Dedifferentiated amniotic fluid mesenchymal stem cell (primary cell): ENCODE measurements around the gene PCDHA9.
"Not testable (repeated sequence)": the region's sequence is repeated elsewhere in the genome, so short reads cannot be mapped to it uniquely, and the experiment has no call there.

Source experiments
- DNase-seq: peaks from one replicate; pipeline ENCODE4 v3.0.0-alpha.2; 2016; ENCODE audit errors: extremely low spot score

Gene PCDHA9

DNA sequence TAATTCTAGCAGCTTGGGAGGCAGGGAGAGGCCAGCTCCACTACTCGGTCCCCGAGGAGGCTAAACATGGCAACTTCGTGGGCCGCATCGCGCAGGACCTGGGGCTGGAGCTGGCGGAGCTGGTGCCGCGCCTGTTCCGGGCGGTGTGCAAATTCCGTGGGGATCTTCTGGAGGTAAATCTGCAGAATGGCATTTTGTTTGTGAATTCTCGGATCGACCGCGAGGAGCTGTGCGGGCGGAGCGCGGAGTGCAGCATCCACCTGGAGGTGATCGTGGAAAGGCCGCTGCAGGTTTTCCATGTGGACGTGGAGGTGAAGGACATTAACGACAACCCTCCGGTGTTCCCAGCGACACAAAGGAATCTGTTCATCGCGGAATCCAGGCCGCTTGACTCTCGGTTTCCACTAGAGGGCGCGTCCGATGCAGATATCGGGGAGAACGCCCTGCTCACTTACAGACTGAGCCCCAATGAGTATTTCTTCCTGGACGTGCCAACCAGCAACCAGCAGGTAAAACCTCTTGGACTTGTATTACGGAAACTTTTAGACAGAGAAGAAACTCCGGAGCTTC lies 13.7 kb upstream of the PCDHA9 start:
- not testable (repeated sequence) for DNase-seq

DNA sequence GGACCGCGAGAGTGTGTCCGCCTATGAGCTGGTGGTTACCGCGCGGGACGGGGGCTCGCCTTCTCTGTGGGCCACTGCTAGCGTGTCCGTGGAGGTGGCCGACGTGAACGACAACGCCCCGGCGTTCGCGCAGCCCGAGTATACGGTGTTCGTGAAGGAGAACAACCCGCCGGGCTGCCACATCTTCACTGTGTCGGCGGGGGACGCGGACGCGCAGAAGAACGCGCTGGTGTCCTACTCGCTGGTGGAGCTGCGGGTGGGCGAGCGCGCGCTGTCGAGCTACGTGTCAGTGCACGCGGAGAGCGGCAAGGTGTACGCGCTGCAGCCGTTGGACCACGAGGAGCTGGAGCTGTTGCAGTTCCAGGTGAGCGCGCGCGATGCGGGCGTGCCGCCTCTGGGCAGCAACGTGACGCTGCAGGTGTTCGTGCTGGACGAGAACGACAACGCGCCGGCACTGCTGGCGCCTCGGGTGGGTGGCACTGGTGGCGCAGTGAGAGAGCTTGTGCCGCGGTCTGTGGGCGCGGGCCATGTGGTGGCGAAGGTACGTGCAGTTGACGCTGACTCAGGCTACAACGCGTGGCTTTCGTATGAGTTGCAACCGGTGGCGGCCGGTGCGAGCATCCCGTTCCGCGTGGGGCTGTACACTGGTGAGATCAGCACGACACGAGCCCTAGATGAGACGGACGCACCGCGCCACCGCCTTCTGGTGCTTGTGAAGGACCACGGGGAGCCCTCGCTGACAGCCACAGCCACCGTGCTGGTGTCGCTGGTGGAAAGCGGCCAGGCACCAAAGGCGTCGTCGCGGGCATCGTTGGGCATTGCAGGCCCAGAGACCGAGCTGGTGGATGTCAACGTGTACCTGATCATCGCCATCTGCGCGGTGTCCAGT lies 12.3 kb upstream of the PCDHA9 start:
- DNase-seq, result no peak

DNA sequence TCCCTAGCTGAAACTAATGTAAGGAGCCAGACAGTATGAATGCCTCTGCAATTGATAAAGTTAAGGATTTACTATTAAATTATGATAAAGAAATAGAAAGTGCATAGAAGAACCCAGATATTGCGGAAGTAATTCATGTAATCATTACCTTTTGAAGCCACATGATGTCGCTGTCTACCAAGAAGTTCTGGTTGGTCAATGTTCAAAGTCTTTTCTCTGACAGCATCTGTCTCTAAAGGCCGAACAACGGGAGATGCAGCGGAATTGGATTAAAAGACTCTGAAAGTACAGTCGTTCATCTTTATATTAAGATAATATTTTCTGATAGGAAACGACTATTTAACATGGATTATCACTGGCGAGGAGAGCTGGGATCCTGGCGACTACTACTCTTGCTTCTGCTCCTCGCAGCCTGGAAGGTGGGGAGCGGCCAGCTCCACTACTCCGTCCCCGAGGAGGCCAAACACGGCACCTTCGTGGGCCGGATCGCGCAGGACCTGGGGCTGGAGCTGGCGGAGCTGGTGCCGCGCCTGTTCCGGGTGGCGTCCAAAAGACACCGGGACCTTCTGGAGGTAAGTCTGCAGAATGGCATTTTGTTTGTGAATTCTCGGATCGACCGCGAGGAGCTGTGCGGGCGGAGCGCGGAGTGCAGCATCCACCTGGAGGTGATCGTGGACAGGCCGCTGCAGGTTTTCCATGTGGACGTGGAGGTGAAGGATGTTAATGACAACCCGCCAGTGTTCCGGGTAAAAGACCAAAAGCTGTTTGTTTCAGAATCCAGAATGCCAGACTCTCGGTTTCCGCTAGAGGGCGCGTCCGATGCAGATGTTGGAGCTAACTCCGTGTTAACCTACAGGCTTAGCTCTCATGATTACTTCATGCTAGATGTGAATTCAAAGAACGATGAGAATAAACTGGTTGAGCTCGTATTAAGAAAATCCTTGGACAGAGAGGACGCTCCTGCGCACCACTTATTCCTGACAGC lies 6.9 kb upstream of the PCDHA9 start, which contains the start of gene PCDHA8:
PCDHA8 (plus strand) TSS at position 210 of the 985 bp plus-strand sequence; CDS start at position 345, 135 bp downstream.
- no peak for DNase-seq

DNA sequence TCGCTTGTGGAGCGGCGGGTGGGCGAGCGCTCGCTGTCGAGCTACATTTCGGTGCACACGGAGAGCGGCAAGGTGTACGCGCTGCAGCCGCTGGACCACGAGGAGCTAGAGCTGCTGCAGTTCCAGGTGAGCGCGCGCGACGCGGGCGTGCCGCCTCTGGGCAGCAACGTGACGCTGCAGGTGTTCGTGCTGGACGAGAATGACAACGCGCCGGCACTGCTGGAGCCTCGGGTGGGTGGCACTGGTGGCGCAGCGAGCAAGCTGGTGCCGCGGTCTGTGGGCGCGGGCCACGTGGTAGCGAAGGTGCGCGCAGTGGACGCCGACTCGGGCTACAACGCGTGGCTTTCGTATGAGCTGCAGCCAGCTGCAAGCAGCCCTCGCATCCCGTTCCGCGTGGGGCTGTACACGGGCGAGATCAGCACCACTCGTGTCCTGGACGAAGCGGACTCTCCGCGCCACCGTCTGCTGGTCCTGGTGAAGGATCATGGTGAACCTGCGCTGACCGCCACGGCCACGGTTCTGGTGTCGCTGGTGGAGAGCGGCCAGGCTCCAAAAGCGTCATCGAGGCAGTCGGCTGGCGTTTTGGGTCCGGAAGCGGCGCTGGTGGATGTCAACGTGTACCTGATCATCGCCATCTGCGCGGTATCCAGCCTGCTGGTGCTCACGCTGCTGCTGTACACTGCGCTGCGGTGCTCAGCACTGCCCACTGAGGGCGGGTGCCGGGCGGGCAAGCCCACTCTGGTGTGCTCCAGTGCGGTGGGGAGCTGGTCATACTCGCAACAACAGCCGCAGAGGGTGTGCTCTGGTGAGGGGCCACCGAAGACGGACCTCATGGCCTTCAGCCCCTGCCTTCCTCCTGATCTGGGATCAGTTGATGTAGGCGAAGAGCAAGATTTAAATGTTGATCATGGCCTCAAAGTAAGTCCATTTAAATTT lies 5.1 kb upstream of the PCDHA9 start:
- no peak for DNase-seq

DNA sequence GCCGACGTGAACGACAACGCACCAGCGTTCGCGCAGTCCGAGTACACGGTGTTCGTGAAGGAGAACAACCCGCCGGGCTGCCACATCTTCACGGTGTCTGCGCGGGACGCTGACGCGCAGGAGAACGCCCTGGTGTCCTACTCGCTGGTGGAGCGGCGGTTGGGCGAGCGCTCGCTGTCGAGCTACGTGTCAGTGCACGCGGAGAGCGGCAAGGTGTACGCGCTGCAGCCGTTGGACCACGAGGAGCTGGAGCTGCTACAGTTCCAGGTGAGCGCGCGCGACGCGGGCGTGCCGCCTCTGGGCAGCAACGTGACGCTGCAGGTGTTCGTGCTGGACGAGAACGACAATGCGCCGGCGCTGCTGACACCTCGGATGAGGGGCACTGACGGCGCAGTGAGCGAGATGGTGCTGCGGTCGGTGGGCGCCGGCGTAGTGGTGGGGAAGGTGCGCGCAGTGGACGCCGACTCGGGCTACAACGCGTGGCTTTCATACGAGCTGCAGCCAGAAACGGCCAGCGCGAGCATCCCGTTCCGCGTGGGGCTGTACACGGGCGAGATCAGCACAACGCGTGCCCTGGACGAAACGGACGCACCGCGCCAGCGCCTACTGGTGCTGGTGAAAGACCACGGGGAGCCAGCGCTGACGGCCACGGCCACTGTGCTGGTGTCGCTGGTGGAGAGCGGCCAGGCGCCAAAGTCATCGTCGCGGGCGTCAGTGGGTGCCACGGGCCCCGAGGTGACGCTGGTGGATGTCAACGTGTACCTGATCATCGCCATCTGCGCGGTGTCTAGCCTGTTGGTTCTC lies 1.9 kb downstream of the PCDHA9 start:
- DNase-seq, result not testable (repeated sequence)

DNA sequence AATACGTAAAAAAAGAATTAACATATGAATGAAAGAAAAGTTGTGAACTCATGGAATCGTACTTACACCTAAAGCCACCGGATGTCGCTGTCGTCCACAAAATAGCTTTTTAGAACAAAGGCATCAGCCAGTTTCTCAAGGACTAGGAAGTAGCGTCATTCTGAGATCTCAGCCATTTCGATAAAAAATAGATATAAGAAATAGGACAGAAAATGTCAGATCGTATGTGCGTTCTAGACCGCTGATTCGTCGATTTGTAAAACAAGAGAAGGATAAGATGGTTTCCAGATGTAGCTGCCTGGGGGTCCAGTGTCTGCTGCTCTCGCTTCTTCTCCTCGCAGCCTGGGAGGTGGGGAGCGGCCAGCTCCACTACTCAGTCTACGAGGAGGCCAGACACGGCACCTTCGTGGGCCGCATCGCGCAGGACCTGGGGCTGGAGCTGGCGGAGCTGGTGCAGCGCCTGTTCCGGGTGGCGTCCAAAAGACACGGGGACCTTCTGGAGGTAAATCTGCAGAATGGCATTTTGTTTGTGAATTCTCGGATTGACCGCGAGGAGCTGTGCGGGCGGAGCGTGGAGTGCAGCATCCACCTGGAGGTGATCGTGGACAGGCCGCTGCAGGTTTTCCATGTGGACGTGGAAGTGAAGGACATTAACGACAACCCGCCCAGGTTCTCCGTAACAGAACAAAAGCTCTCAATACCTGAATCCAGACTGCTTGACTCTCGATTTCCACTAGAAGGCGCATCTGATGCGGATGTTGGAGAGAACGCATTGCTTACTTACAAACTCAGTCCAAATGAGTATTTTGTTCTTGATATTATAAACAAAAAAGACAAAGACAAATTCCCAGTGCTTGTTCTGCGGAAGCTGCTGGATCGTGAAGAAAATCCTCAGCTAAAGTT lies 7.8 kb downstream of the PCDHA9 start, which contains the start of gene PCDHA10:
PCDHA10 (plus strand) TSS at position 126 of the 903 bp plus-strand sequence; CDS start at position 278, 152 bp downstream.
- no peak for DNase-seq

DNA sequence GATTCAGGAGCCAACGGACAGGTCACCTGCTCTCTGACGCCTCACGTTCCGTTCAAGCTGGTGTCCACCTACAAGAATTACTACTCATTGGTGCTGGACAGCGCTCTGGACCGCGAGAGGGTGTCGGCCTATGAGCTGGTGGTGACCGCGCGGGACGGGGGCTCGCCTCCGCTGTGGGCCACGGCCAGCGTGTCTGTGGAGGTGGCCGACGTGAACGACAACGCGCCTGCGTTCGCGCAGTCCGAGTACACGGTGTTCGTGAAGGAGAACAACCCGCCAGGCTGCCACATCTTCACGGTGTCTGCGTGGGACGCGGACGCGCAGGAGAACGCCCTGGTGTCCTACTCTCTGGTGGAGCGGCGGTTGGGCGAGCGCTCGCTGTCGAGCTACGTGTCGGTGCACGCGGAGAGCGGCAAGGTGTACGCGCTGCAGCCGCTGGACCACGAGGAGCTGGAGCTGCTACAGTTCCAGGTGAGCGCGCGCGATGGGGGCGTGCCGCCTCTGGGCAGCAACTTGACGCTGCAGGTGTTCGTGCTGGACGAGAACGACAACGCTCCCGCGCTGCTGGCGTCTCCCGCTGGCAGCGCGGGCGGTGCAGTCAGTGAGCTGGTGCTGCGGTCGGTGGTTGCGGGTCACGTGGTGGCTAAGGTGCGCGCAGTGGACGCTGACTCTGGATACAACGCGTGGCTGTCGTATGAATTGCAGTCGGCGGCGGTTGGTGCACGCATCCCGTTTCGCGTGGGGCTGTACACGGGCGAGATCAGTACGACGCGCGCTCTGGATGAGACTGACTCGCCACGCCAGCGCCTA lies 9.2 kb downstream of the PCDHA9 start:
- DNase-seq, result no peak

DNA sequence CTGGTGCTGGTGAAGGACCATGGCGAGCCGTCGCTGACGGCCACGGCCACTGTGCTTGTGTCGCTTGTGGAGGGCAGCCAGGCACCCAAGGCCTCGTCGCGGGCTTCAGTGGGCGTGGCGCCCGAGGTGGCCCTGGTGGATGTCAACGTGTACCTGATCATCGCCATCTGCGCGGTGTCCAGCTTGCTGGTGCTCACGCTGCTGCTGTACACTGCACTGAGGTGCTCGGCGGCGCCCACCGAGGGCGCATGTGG lies 9.7 kb downstream of the PCDHA9 start:
- DNase-seq, result no peak

DNA sequence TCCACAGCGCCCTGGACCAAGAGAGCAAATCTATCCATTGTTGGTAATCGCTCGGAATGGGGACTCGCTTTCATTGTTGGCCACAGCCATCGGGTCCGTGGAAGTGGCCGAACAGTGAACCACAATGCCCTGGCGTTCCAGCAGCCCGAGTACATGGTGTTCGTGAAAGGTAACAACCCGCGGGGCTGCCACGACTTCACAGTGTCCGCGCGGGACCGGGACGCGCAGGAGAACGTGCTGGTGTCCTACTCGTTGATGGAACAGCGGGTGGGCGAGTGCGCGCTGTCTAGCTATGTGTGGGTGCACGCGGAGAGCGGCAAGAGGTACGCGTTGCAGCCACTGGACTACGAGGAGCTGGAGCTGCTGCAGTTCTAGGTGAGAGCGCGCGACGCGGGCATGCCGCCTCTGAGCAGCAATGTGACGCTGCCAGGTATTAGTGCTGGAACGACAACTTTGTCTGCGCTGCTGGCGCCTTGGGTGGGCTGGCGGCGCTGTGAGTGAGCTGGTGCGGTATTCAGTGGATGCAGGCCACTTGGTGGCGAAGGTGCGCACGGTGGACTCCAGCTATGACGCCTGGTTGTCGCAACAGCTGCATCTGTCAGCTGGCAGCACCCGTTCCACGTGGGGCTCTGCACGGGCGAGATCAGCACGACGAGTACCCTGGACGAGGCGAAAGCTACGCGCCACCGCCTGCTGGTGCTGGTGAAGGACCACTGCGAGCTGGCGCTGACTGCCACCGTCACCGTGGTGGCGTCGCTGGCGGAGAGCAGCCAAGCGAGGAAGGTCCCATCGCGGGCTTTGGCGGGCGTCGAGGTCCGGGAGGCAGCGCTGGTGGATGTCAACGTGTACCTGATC lies 14.5 kb downstream of the PCDHA9 start:
- no peak for DNase-seq

DNA sequence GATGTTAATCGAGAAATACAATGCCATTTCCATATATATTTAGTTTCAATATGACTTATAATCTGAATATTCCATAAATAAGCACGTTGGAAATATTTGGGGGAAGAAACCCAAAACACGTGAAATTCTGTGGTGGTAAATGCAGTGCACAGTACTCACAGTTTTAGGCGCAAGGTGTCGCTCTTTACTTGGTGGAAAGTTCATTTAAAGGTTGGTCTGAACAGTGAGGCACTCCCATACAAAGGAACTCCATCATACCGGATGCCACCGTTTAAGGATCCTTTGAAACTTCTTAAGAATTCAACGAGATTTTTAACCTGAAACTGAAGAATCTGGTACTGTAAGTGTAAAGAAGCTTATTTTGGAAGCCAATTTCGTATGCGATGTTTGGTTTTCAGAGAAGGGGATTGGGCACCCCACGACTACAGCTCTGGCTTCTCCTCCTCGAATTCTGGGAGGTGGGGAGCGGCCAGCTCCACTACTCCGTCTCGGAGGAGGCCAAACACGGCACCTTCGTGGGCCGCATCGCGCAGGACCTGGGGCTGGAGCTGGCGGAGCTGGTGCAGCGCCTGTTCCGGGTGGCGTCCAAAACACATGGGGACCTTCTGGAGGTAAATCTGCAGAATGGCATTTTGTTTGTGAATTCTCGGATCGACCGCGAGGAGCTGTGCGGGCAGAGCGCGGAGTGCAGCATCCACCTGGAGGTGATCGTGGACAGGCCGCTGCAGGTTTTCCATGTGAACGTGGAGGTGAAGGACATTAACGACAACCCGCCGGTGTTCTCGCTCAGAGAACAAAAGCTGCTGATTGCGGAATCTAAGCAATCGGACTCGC lies 20.8 kb downstream of the PCDHA9 start, which contains the start of gene PCDHA11:
PCDHA11 (plus strand) TSS at position 237 of the 834 bp plus-strand sequence; CDS start at position 384, 147 bp downstream.
- no peak for DNase-seq

DNA sequence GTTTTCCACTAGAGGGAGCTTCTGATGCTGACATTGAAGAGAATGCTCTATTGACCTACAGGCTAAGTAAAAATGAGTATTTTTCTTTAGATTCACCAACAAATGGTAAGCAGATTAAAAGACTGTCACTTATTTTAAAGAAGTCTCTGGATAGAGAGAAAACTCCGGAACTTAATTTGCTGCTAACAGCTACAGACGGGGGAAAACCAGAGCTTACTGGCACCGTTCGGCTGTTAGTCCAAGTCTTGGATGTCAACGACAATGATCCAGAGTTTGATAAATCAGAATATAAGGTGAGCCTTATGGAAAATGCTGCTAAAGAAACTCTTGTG lies 21.3 kb downstream of the PCDHA9 start:
- no peak for DNase-seq

DNA sequence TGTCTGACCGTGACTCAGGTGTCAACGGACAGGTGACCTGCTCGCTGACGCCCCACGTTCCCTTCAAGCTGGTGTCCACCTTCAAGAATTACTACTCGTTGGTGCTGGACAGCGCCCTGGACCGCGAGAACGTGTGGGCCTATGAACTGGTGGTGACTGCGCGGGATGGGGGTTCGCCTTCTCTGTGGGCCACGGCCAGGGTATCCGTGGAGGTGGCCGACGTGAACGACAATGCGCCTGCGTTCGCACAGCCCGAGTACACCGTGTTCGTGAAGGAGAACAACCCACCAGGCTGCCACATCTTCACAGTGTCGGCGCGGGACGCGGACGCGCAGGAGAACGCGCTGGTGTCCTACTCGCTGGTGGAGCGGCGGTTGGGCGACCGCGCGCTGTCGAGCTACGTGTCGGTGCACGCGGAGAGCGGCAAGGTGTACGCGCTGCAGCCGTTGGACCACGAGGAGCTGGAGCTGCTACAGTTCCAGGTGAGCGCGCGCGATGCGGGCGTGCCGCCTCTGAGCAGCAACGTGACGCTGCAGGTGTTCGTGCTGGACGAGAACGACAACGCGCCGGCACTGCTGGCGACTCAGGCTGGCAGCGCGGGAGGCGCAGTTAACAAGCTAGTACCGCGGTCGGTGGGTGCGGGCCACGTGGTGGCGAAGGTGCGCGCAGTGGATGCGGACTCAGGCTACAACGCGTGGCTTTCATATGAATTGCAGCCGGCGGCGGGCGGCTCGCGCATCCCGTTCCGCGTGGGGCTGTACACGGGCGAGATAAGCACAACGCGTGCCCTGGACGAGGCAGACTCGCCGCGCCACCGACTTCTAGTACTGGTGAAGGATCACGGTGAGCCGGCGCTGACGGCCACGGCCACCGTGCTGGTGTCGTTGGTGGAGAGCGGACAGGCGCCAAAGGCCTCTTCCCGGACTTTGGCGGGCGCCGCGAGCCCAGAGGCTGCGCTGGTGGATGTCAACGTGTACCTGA lies 22.3 kb downstream of the PCDHA9 start:
- DNase-seq, result no peak

DNA sequence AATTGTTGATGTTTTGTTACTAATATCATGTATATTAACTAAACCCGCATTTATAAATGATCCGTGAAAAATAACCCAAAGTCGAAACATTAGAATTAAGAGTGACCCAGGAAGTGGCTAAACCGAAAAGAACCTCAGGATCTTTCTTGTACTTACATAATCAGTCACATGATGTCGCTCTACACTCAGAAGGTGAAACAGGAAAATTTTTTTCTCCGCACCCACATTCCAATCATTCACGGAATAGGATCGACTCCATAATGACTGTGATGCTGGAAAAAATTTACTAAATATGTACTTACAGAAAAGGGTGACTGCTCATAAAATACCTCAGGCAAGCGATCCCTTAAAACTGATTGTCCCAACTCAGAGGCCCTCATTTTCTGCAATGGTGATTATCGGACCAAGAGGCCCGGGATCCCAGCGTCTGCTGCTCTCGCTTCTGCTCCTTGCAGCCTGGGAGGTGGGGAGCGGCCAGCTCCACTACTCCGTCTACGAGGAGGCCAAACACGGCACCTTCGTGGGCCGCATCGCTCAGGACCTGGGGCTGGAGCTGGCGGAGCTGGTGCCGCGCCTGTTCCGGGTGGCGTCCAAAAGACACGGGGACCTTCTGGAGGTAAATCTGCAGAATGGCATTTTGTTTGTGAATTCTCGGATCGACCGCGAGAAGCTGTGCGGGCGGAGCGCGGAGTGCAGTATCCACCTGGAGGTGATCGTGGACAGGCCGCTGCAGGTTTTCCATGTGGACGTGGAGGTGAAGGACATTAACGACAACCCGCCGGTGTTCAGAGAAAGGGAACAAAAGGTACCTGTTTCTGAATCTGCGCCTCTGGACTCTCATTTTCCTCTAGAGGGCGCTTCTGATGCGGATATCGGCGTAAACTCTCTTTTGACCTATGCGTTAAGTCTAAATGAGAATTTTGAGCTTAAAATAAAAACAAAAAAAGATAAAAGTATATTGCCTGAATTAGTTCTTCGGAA lies 27.2 kb downstream of the PCDHA9 start, which contains the start of gene PCDHA12:
PCDHA12 (plus strand) TSS at position 224 of the 981 bp plus-strand sequence; CDS start at position 389, 165 bp downstream.
- no peak for DNase-seq
